Tibial nerve (tissue), 4 donors: ENCODE data around the gene SECISBP2.
"Not testable (repeated sequence)": the region's sequence is repeated elsewhere in the genome, so short reads cannot be mapped to it uniquely, and the experiment has no call there.

Experiments
- CTCF ChIP-seq, 5 experiments: fragments of 200-600 bp in 3 of 5; fragments of 450-650 bp in 2 of 5; sonication (generic) in 3 of 5; IDR thresholded peaks; one replicate each; pipeline ENCODE4 v1.5.1; 2016 to 2019; ENCODE audit warnings: antibody characterized with exemption in 5 of 5, mild to moderate bottlenecking in 3 of 5, moderate library complexity in 2 of 5
- EP300 ChIP-seq, 2 donors: sonication (generic); formaldehyde crosslinking; IDR thresholded peaks; one replicate each; pipeline ENCODE4 v1.6.1; 2017; ENCODE audit warnings: antibody characterized with exemption in 2 of 2, mild to moderate bottlenecking in 1 of 2

DNA sequence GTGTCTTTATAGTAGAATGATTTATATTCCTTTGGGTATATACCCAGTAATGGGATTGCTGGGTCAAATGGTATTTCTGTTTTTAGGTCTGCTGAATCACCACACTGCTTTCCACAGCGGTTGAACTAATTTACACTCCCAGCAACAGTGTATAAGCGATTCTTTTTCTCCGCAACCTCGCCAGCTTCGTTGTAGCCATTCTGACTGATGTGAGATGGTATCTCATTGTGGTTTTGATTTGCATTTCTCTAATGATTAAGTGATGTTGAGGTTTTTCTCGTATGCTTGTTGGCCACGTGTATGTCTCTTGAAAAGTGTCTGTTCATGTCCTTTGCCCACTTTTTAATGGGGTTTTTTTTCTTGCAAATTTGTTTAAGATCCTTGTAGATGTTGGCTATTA, 25.5 kb downstream of the SECISBP2 start:
- not testable (repeated sequence) for TF ChIP-seq CTCF, EP300 (IDR thresholded peaks at IDR 0.05)
